Activated naive CD8-positive, alpha-beta T cell treated with anti-CD3 and anti-CD28 coated beads for 36 hours (primary cell): ENCODE data around the gene ITM2B. TPM values are rescaled to one million over a fixed set of nuclear protein-coding genes. Genes with fewer than 3 reads are reported as not detected.

Experiments
- DNase-seq: peaks from one replicate; pipeline ENCODE4 v3.0.0; 2021
- H3K27ac Mint-ChIP-seq: one replicate; pipeline ENCODE4 v1.8.0; 2022; ENCODE audit warnings: mild to moderate bottlenecking, moderate library complexity, mixed read lengths
- H3K27me3 Mint-ChIP-seq: one replicate; pipeline ENCODE4 v1.8.0; 2022; ENCODE audit warnings: mild to moderate bottlenecking, mixed read lengths
- H3K36me3 Mint-ChIP-seq: one replicate; pipeline ENCODE4 v1.8.0; 2021; ENCODE audit warnings: mild to moderate bottlenecking, mixed read lengths
- H3K4me1 Mint-ChIP-seq: one replicate; pipeline ENCODE4 v1.8.0; 2021; ENCODE audit warnings: mixed read lengths
- H3K4me3 Mint-ChIP-seq: one replicate; pipeline ENCODE4 v1.8.0; 2022; ENCODE audit warnings: mild to moderate bottlenecking, moderate library complexity, mixed read lengths
- H3K9me3 Mint-ChIP-seq: one replicate; pipeline ENCODE4 v1.8.0; 2022; ENCODE audit warnings: mixed read lengths
- total RNA-seq, 2 experiments: library from RNA; stranded (reverse); gene quantifications; one replicate each; pipeline ENCODE4 v1.2.3, GENCODE V29; 2021

Gene ITM2B
- total RNA-seq, 2 experiments from 2014 or later = 90.7 to 95.9 TPM

GRCh38 chr13:48264058-48264457, 31.1 kb downstream of the ITM2B start:
- DNase-seq = no peak
- Mint-ChIP-seq H3K9me3 (peaks cover 2% of the 10 kb centered on the region), H3K4me1 (peaks cover 44% of the 10 kb centered on the region), H3K27me3 (no peaks in the 10 kb centered on the region), H3K36me3 (peaks cover 49% of the 10 kb centered on the region), H3K4me3 (no peak overlapping the region), H3K27ac (no peak overlapping the region)

- peaks cover 36% of the 10 kb centered on the region for H3K4me1 Mint-ChIP-seq
- DNase-seq = peak; percentile 39
- H3K9me3 Mint-ChIP-seq = peaks cover 2% of the 10 kb centered on the region
- H3K4me3 Mint-ChIP-seq = peak overlapping the region; percentile 52
- H3K36me3 Mint-ChIP-seq = peaks cover 44% of the 10 kb centered on the region
- no peaks in the 10 kb centered on the region for H3K27me3 Mint-ChIP-seq
- H3K27ac Mint-ChIP-seq = peak overlapping the region; percentile 85
Measured at GRCh38 chr13:48265217-48265815, 32.3 kb downstream of the ITM2B start.

- DNase-seq = no peak
- Mint-ChIP-seq H3K4me3 (no peak overlapping the region), H3K27ac (peak overlapping the region; percentile 62), H3K4me1 (peaks cover 36% of the 10 kb centered on the region), H3K36me3 (peaks cover 38% of the 10 kb centered on the region), H3K9me3 (peaks cover 2% of the 10 kb centered on the region), H3K27me3 (no peaks in the 10 kb centered on the region)
Measured at GRCh38 chr13:48266150-48266549, 33.1 kb downstream of the ITM2B start.

GRCh38 chr13:48266701-48267639, 34.0 kb downstream of the ITM2B start:
- H3K27ac Mint-ChIP-seq = no peak overlapping the region

GRCh38 chr13:48268019-48268418, 35.0 kb downstream of the ITM2B start:
- H3K9me3 Mint-ChIP-seq = peaks cover 2% of the 10 kb centered on the region
- no peak overlapping the region for H3K27ac Mint-ChIP-seq
- H3K36me3 Mint-ChIP-seq = peaks cover 27% of the 10 kb centered on the region
- no peaks in the 10 kb centered on the region for H3K27me3 Mint-ChIP-seq
- peaks cover 36% of the 10 kb centered on the region for H3K4me1 Mint-ChIP-seq
- H3K4me3 Mint-ChIP-seq = no peak overlapping the region
- DNase-seq = no peak

More at GRCh38 chr13:48266701-48267639, 34.0 kb downstream of the ITM2B start:
- H3K9me3 Mint-ChIP-seq = peaks cover 2% of the 10 kb centered on the region
- H3K27me3 Mint-ChIP-seq = no peaks in the 10 kb centered on the region
- H3K4me1 Mint-ChIP-seq = peaks cover 36% of the 10 kb centered on the region
- DNase-seq = no peak
- no peak overlapping the region for H3K4me3 Mint-ChIP-seq
- H3K36me3 Mint-ChIP-seq = peaks cover 37% of the 10 kb centered on the region

- H3K36me3 Mint-ChIP-seq = peaks cover 6% of the 10 kb centered on the region
- H3K4me1 Mint-ChIP-seq = peaks cover 10% of the 10 kb centered on the region
- H3K9me3 Mint-ChIP-seq = no peaks in the 10 kb centered on the region
- no peak overlapping the region for H3K4me3 Mint-ChIP-seq
- DNase-seq = no peak
- no peaks in the 10 kb centered on the region for H3K27me3 Mint-ChIP-seq
- no peak overlapping the region for H3K27ac Mint-ChIP-seq
Measured at GRCh38 chr13:48273346-48273745, 40.3 kb downstream of the ITM2B start.

GRCh38 chr13:48275507-48275906, 42.5 kb downstream of the ITM2B start:
- Mint-ChIP-seq H3K4me3 (no peak overlapping the region), H3K9me3 (no peaks in the 10 kb centered on the region), H3K36me3 (no peaks in the 10 kb centered on the region), H3K27me3 (no peaks in the 10 kb centered on the region), H3K27ac (no peak overlapping the region), H3K4me1 (peaks cover 10% of the 10 kb centered on the region)
- DNase-seq = no peak

- Mint-ChIP-seq H3K27ac (no peak overlapping the region), H3K4me1 (peaks cover 5% of the 10 kb centered on the region), H3K36me3 (no peaks in the 10 kb centered on the region), H3K9me3 (no peaks in the 10 kb centered on the region), H3K4me3 (no peak overlapping the region), H3K27me3 (no peaks in the 10 kb centered on the region)
- no peak for DNase-seq
Measured at GRCh38 chr13:48278806-48279205, 45.8 kb downstream of the ITM2B start.

GRCh38 chr13:48281556-48281955, 48.5 kb downstream of the ITM2B start:
- no peak overlapping the region for H3K4me3 Mint-ChIP-seq

GRCh38 chr13:48291730-48292129, 58.7 kb downstream of the ITM2B start:
- DNase-seq = no peak
- peaks cover 14% of the 10 kb centered on the region for H3K27me3 Mint-ChIP-seq
- no peaks in the 10 kb centered on the region for H3K9me3 Mint-ChIP-seq
- H3K4me1 Mint-ChIP-seq = peaks cover 6% of the 10 kb centered on the region
- no peaks in the 10 kb centered on the region for H3K36me3 Mint-ChIP-seq
- H3K4me3 Mint-ChIP-seq = no peak overlapping the region
- no peak overlapping the region for H3K27ac Mint-ChIP-seq

More at GRCh38 chr13:48281556-48281955, 48.5 kb downstream of the ITM2B start:
- H3K36me3 Mint-ChIP-seq = no peaks in the 10 kb centered on the region
- no peak for DNase-seq
- no peaks in the 10 kb centered on the region for H3K27me3 Mint-ChIP-seq
- no peaks in the 10 kb centered on the region for H3K9me3 Mint-ChIP-seq
- no peaks in the 10 kb centered on the region for H3K4me1 Mint-ChIP-seq
- H3K27ac Mint-ChIP-seq = no peak overlapping the region

- Mint-ChIP-seq H3K4me1 (peaks cover 7% of the 10 kb centered on the region), H3K36me3 (no peaks in the 10 kb centered on the region), H3K27ac (no peak overlapping the region), H3K9me3 (no peaks in the 10 kb centered on the region), H3K4me3 (no peak overlapping the region), H3K27me3 (peaks cover 14% of the 10 kb centered on the region)
- no peak for DNase-seq
Measured at GRCh38 chr13:48292650-48293049, 59.6 kb downstream of the ITM2B start.

- Mint-ChIP-seq H3K9me3 (no peaks in the 10 kb centered on the region), H3K27ac (no peak overlapping the region), H3K27me3 (peaks cover 8% of the 10 kb centered on the region), H3K4me3 (no peak overlapping the region), H3K36me3 (no peaks in the 10 kb centered on the region), H3K4me1 (peaks cover 7% of the 10 kb centered on the region)
- DNase-seq = no peak
Measured at GRCh38 chr13:48294653-48295052, 61.6 kb downstream of the ITM2B start.

- Mint-ChIP-seq H3K36me3 (no peaks in the 10 kb centered on the region), H3K27me3 (peaks cover 2% of the 10 kb centered on the region), H3K9me3 (no peaks in the 10 kb centered on the region), H3K27ac (no peak overlapping the region), H3K4me1 (peaks cover 9% of the 10 kb centered on the region), H3K4me3 (no peak overlapping the region)
- no peak for DNase-seq
Measured at GRCh38 chr13:48295271-48295670, 62.3 kb downstream of the ITM2B start.

- no peaks in the 10 kb centered on the region for H3K9me3 Mint-ChIP-seq
- no peak overlapping the region for H3K4me3 Mint-ChIP-seq
- H3K36me3 Mint-ChIP-seq = no peaks in the 10 kb centered on the region
- H3K27me3 Mint-ChIP-seq = no peaks in the 10 kb centered on the region
- H3K4me1 Mint-ChIP-seq = peaks cover 9% of the 10 kb centered on the region
- DNase-seq = no peak
- no peak overlapping the region for H3K27ac Mint-ChIP-seq
Measured at GRCh38 chr13:48296528-48296927, 63.5 kb downstream of the ITM2B start.

GRCh38 chr13:48297131-48297786, 64.3 kb downstream of the ITM2B start:
- DNase-seq = no peak
- no peak overlapping the region for H3K27ac Mint-ChIP-seq
- no peak overlapping the region for H3K4me3 Mint-ChIP-seq
- H3K27me3 Mint-ChIP-seq = no peaks in the 10 kb centered on the region
- peaks cover under 1% of the 10 kb centered on the region for H3K36me3 Mint-ChIP-seq
- H3K9me3 Mint-ChIP-seq = no peaks in the 10 kb centered on the region
- H3K4me1 Mint-ChIP-seq = peaks cover 13% of the 10 kb centered on the region
